GM21423 (cell line): ENCODE results near the gene ACSS1.
"Not testable (repeated sequence)": the region's sequence is repeated elsewhere in the genome, so short reads cannot be mapped to it uniquely, and the experiment has no call there.

Experiments
- ATAC-seq: cut with Tn5 transposase; IDR thresholded peaks from one replicate; pipeline ENCODE4 v1.9.1; 2021; ENCODE audit warnings: mild to moderate bottlenecking, moderate library complexity; ENCODE audit not compliant: unreplicated experiment

The ACSS1 gene

GRCh38 chr20:25013478-25014380, 44.2 kb downstream of the ACSS1 start:
- no peak for ATAC-seq

- ATAC-seq = no peak
These were observed 45.2 kb downstream of the ACSS1 start for GRCh38 chr20:25012616-25013189.

- no peak for ATAC-seq
These were observed 46.1 kb downstream of the ACSS1 start for GRCh38 chr20:25011831-25012241.

- no peak for ATAC-seq
These were observed 46.7 kb downstream of the ACSS1 start for GRCh38 chr20:25011261-25011660.

GRCh38 chr20:25009218-25010145, 48.5 kb downstream of the ACSS1 start:
- ATAC-seq = no peak

- no peak for ATAC-seq
These were observed 49.3 kb downstream of the ACSS1 start for GRCh38 chr20:25008388-25009217.

- no peak for ATAC-seq
These were observed 50.2 kb downstream of the ACSS1 start for GRCh38 chr20:25007491-25008305.

- no peak for ATAC-seq
These were observed 51.3 kb downstream of the ACSS1 start for GRCh38 chr20:25006431-25007167.

GRCh38 chr20:25005661-25006060, 52.3 kb downstream of the ACSS1 start:
- no peak for ATAC-seq

- ATAC-seq = no peak
These were observed 52.7 kb downstream of the ACSS1 start for GRCh38 chr20:25005220-25005619.

GRCh38 chr20:25003002-25003401, 54.9 kb downstream of the ACSS1 start:
- ATAC-seq = no peak

GRCh38 chr20:25001323-25001722, 56.6 kb downstream of the ACSS1 start:
- ATAC-seq = not testable (repeated sequence)

GRCh38 chr20:25000268-25000801, 57.6 kb downstream of the ACSS1 start:
- no peak for ATAC-seq

- no peak for ATAC-seq
These were observed 58.4 kb downstream of the ACSS1 start for GRCh38 chr20:24999568-24999967.

GRCh38 chr20:24998631-24999445, 59.1 kb downstream of the ACSS1 start:
- ATAC-seq = no peak

GRCh38 chr20:24998121-24998520, 59.8 kb downstream of the ACSS1 start:
- ATAC-seq = no peak

GRCh38 chr20:24996449-24997377, 61.2 kb downstream of the ACSS1 start:
- ATAC-seq = no peak
